IMR-90 (cell line): ENCODE data around the gene PID1.

Experiments used
- BHLHE40 ChIP-seq: fragments of 150-350 bp; IDR thresholded peaks from 2 replicates; pipeline ENCODE4 v1.6.1; 2016; ENCODE audit warnings: mild to moderate bottlenecking, low read depth, low read length
- CEBPB ChIP-seq: IDR thresholded peaks from 2 replicates; pipeline ENCODE4 v1.6.1; 2012; ENCODE audit warnings: low read depth, low read length, improper control_type of control experiment
- CHD1 ChIP-seq: IDR thresholded peaks from 2 replicates; pipeline ENCODE4 v1.6.1; 2012; ENCODE audit warnings: low read depth, low read length, improper control_type of control experiment
- FOS ChIP-seq: fragments of 150-350 bp; IDR thresholded peaks from 2 replicates; pipeline ENCODE4 v1.6.1; 2016; ENCODE audit warnings: low read depth, low read length
- MAFK ChIP-seq: IDR thresholded peaks from 2 replicates; pipeline ENCODE4 v1.6.1; 2012; ENCODE audit warnings: low read depth, low read length, improper control_type of control experiment
- MAZ ChIP-seq: IDR thresholded peaks from 2 replicates; pipeline ENCODE4 v1.6.1; 2012; ENCODE audit warnings: low read depth, mild to moderate bottlenecking, low read length, improper control_type of control experiment, moderate library complexity, borderline replicate concordance
- MXI1 ChIP-seq: IDR thresholded peaks from 2 replicates; pipeline ENCODE4 v1.6.1; 2012; ENCODE audit warnings: low read depth, mild to moderate bottlenecking, low read length, moderate library complexity, borderline replicate concordance
- POLR2A ChIP-seq: IDR thresholded peaks from 2 replicates; pipeline ENCODE4 v1.6.1; 2012; ENCODE audit warnings: mild to moderate bottlenecking, low read depth, low read length
- RAD21 ChIP-seq: IDR thresholded peaks from 2 replicates; pipeline ENCODE4 v1.6.1; 2012; ENCODE audit warnings: low read length, improper control_type of control experiment
- RCOR1 ChIP-seq: IDR thresholded peaks from 2 replicates; pipeline ENCODE4 v1.6.1; 2012; ENCODE audit warnings: mild to moderate bottlenecking, low read length, improper control_type of control experiment; ENCODE audit not compliant: insufficient replicate concordance
- RFX5 ChIP-seq: IDR thresholded peaks from 2 replicates; pipeline ENCODE4 v1.8.0; 2012; ENCODE audit warnings: low read depth, mild to moderate bottlenecking, low read length, moderate library complexity
- SMC3 ChIP-seq: fragments of 150-350 bp; IDR thresholded peaks from 2 replicates; pipeline ENCODE4 v1.6.1; 2016; ENCODE audit warnings: low read depth, mild to moderate bottlenecking, antibody characterized with exemption, low read length, moderate library complexity
- TF ChIP-seq, protein P1 (sequence below): conservative IDR thresholded peaks from 2 replicates; pipeline ENCODE4 v1.5.1; 2012; ENCODE audit warnings: mild to moderate bottlenecking, low read depth, low read length, improper control_type of control experiment
- TF ChIP-seq, protein P2 (sequence below): fragments of 150-350 bp; IDR thresholded peaks from 2 replicates; pipeline ENCODE4 v1.6.1; 2016; ENCODE audit warnings: low read depth, mild to moderate bottlenecking, low read length, moderate library complexity, borderline replicate concordance

DNA sequence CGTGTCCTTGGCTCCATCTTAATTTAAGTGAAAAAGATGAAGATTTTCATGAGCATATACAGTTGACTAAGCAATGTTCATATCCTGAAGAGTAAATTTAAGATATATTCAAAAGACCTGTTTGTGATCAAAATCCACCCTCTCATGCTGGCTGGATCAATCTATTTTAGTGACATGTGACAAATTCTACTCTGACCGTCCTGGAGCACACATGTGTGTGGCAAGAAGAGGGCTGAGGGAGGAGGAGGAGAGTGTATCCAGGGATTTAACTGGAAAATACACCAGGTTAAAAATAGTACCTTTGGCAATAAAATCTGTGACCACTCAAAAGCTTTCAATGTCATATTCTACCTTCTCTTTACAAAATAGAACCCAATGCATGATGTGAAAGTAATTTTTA lies 228.7 kb downstream of the PID1 start:
- TF ChIP-seq, protein P1, sequence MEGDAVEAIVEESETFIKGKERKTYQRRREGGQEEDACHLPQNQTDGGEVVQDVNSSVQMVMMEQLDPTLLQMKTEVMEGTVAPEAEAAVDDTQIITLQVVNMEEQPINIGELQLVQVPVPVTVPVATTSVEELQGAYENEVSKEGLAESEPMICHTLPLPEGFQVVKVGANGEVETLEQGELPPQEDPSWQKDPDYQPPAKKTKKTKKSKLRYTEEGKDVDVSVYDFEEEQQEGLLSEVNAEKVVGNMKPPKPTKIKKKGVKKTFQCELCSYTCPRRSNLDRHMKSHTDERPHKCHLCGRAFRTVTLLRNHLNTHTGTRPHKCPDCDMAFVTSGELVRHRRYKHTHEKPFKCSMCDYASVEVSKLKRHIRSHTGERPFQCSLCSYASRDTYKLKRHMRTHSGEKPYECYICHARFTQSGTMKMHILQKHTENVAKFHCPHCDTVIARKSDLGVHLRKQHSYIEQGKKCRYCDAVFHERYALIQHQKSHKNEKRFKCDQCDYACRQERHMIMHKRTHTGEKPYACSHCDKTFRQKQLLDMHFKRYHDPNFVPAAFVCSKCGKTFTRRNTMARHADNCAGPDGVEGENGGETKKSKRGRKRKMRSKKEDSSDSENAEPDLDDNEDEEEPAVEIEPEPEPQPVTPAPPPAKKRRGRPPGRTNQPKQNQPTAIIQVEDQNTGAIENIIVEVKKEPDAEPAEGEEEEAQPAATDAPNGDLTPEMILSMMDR, result no peak
- TF ChIP-seq MXI1 (no peak), MAFK (no peak), POLR2A (no peak), RAD21 (no peak), RCOR1 (no peak), CHD1 (no peak), SMC3 (no peak), BHLHE40 (no peak), RFX5 (no peak), MAZ (no peak), CEBPB (no peak), FOS (no peak)
- TF ChIP-seq, protein P2, sequence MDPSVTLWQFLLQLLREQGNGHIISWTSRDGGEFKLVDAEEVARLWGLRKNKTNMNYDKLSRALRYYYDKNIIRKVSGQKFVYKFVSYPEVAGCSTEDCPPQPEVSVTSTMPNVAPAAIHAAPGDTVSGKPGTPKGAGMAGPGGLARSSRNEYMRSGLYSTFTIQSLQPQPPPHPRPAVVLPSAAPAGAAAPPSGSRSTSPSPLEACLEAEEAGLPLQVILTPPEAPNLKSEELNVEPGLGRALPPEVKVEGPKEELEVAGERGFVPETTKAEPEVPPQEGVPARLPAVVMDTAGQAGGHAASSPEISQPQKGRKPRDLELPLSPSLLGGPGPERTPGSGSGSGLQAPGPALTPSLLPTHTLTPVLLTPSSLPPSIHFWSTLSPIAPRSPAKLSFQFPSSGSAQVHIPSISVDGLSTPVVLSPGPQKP, result no peak
